ENCODE results near the gene PGBD5.
A peak's percentile ranks its signal among the peaks of the same experiment; 100 is the strongest.

Gene PGBD5

DNA sequence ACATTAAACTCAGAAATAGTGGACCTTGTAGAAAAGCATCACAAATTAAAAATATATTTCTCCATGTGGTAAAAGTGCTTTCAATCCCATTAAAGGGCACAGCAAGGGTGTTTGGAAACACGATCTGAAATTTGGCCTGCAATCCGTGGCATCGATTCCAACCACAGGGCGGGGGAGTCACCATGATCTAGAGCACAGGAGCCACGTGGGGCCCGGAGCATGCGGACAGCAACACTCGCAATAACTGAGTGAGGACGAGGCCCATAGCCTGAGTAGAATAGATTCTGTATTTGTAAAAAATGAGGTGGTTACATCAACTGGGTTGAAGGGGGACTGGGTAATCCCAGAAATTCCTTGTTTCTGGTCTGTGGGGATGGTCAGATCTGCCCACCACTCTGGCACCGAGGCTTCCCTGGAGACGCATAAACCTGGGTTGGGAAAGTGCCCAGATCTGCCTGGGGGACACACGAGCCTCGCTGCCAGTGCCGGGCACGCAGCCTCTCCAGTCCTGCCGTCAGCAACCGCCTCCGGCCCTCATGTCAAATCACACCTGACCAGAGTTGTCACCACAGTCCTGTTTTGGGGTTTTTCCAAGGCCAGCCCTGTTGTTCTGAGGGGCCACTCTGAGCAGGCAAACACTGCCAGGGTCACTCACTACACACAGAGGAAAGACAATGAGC lies 104.3 kb downstream of the PGBD5 start:
- Histone ChIP-seq H2BK15ac (ENCODE audit: low read length) (no peak overlapping the region), H3K18ac (ENCODE audit: low read length) (no peak overlapping the region), H3K4me2 (ENCODE audit: insufficient read depth, low read length, poor library complexity, severe bottlenecking) (no peak overlapping the region), H4K8ac (ENCODE audit: low read depth, low read length) (no peak overlapping the region), H3K4ac (ENCODE audit: low read length) (no peak overlapping the region), H3K4me3 (ENCODE audit: low read length in 2 of 2) (no peak overlapping the region), H3K14ac (ENCODE audit: low read length) (no peak overlapping the region), H3K4me1 (ENCODE audit: control insufficient read depth in 2 of 2, insufficient read depth in 1 of 2, low read depth in 1 of 2, low read length in 2 of 2) (no peaks in the 10 kb centered on the region), H3K36me3 (replicated peaks in 1 of 2; ENCODE audit: control insufficient read depth in 2 of 2, insufficient read depth in 2 of 2, low read length in 2 of 2) (peaks cover 5 to 61% of the 10 kb centered on the region in 2 donors), H2AK5ac (ENCODE audit: low read depth, low read length) (no peak overlapping the region), H2BK12ac (ENCODE audit: low read length) (no peak overlapping the region), H2BK5ac (ENCODE audit: low read length) (no peak overlapping the region), H3K23ac (ENCODE audit: low read depth, low read length, poor library complexity) (no peak overlapping the region), H3K27me3 (ENCODE audit: control insufficient read depth in 3 of 3, insufficient read depth in 3 of 3, low read depth in 1 of 3, low read length in 3 of 3) (no peaks in the 10 kb centered on the region), H2BK120ac (ENCODE audit: low read depth, low read length) (no peak overlapping the region), H2AFZ (ENCODE audit: low read length) (no peak overlapping the region), H3K79me1 (ENCODE audit: low read depth, low read length) (no peaks in the 10 kb centered on the region), H3K9ac (ENCODE audit: low read depth, low read length, poor library complexity) (no peak overlapping the region), H3K9me3 (replicated peaks in 1 of 2; ENCODE audit: control insufficient read depth in 2 of 2, insufficient read depth in 1 of 2, low read depth in 1 of 2, low read length in 2 of 2) (peaks cover 0 to 1% of the 10 kb centered on the region in 2 donors), H4K91ac (ENCODE audit: low read depth, low read length, poor library complexity) (no peak overlapping the region), H3K27ac (replicated peaks; ENCODE audit: low read length) (no peak overlapping the region)
- WGBS, 2 donors (ENCODE audit: extremely low coverage in 2 of 2, insufficient read length in 2 of 2, insufficient replicate concordance in 1 of 2) = no CpG with 5 or more reads among the region's 18 CpGs
- no peak for DNase-seq (ENCODE audit: low spot score)

DNA sequence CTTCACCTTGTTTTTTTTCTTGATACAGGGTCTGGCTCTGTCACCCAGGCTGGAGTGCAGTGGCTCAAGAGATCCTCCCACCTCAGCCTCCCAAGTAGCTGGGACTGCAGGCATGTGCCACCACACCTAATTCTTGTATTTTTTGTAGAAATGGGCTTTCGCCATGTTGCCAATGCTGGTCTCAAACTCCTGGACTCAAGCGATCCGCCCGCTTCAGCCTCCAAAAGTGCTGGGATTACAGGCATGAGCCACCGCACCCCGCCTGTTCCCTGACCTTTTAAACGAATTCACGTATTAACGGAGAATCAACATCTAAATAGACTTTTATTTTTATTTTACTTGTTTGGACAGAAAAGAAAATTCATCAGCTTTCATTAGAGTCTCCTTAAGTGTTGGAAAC lies 104.8 kb downstream of the PGBD5 start:
- no CpG with 5 or more reads among the region's 9 CpGs for WGBS, 2 donors (ENCODE audit: extremely low coverage in 2 of 2, insufficient read length in 2 of 2, insufficient replicate concordance in 1 of 2)
- no peak overlapping the region for H3K4me2 ChIP-seq (ENCODE audit: insufficient read depth, low read length, poor library complexity, severe bottlenecking)
- no peak overlapping the region for H2AK5ac ChIP-seq (ENCODE audit: low read depth, low read length)
- no peak overlapping the region for H3K23ac ChIP-seq (ENCODE audit: low read depth, low read length, poor library complexity)
- H3K18ac ChIP-seq (ENCODE audit: low read length) = no peak overlapping the region
- H3K27me3 ChIP-seq (ENCODE audit: control insufficient read depth in 3 of 3, insufficient read depth in 3 of 3, low read depth in 1 of 3, low read length in 3 of 3) = no peaks in the 10 kb centered on the region
- H2BK12ac ChIP-seq (ENCODE audit: low read length) = no peak overlapping the region
- H2BK5ac ChIP-seq (ENCODE audit: low read length) = no peak overlapping the region
- no peak overlapping the region for H4K91ac ChIP-seq (ENCODE audit: low read depth, low read length, poor library complexity)
- H3K27ac ChIP-seq (replicated peaks; ENCODE audit: low read length) = no peak overlapping the region
- H3K4me3 ChIP-seq (ENCODE audit: low read length in 2 of 2) = no peak overlapping the region
- H3K79me1 ChIP-seq (ENCODE audit: low read depth, low read length) = no peaks in the 10 kb centered on the region
- no peak overlapping the region for H2BK15ac ChIP-seq (ENCODE audit: low read length)
- no peak overlapping the region for H3K4ac ChIP-seq (ENCODE audit: low read length)
- peaks cover 5 to 59% of the 10 kb centered on the region in 2 donors for H3K36me3 ChIP-seq (replicated peaks in 1 of 2; ENCODE audit: control insufficient read depth in 2 of 2, insufficient read depth in 2 of 2, low read length in 2 of 2)
- H3K9me3 ChIP-seq (replicated peaks in 1 of 2; ENCODE audit: control insufficient read depth in 2 of 2, insufficient read depth in 1 of 2, low read depth in 1 of 2, low read length in 2 of 2) = peaks cover 0 to 1% of the 10 kb centered on the region in 2 donors
- H3K14ac ChIP-seq (ENCODE audit: low read length) = no peak overlapping the region
- DNase-seq (ENCODE audit: low spot score) = no peak
- no peaks in the 10 kb centered on the region for H3K4me1 ChIP-seq (ENCODE audit: control insufficient read depth in 2 of 2, insufficient read depth in 1 of 2, low read depth in 1 of 2, low read length in 2 of 2)
- peak overlapping the region; percentile 45 for H3K9ac ChIP-seq (ENCODE audit: low read depth, low read length, poor library complexity)
- no peak overlapping the region for H4K8ac ChIP-seq (ENCODE audit: low read depth, low read length)
- H2AFZ ChIP-seq (ENCODE audit: low read length) = no peak overlapping the region
- H2BK120ac ChIP-seq (ENCODE audit: low read depth, low read length) = no peak overlapping the region

DNA sequence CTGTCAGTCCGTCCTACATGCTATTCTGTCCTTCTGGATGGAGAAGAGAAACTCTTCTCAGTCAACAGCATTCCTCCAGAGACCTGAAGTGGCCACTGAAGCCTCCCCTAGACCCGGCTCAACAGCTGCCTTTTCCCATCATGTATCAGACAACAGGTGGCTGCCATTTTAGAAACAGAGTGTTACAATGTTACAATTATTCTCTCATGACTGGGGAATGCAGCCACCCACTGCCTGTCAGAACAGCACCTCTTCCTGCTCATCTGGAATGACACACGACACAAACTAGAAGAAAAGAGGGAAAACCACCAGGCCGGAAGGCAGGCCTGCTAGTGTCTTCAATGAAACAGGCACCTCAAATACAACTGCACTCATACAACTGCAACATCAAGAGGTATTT lies 105.3 kb downstream of the PGBD5 start:
- Histone ChIP-seq H3K36me3 (replicated peaks in 1 of 2; ENCODE audit: control insufficient read depth in 2 of 2, insufficient read depth in 2 of 2, low read length in 2 of 2) (peaks cover 5 to 58% of the 10 kb centered on the region in 2 donors), H2BK15ac (ENCODE audit: low read length) (no peak overlapping the region), H3K4me3 (ENCODE audit: low read length in 2 of 2) (no peak overlapping the region), H3K79me1 (ENCODE audit: low read depth, low read length) (no peaks in the 10 kb centered on the region), H3K4me2 (ENCODE audit: insufficient read depth, low read length, poor library complexity, severe bottlenecking) (no peak overlapping the region), H3K9me3 (replicated peaks in 1 of 2; ENCODE audit: control insufficient read depth in 2 of 2, insufficient read depth in 1 of 2, low read depth in 1 of 2, low read length in 2 of 2) (peaks cover 0 to 1% of the 10 kb centered on the region in 2 donors), H2BK12ac (ENCODE audit: low read length) (no peak overlapping the region), H2AFZ (ENCODE audit: low read length) (no peak overlapping the region), H3K4ac (ENCODE audit: low read length) (no peak overlapping the region), H3K23ac (ENCODE audit: low read depth, low read length, poor library complexity) (no peak overlapping the region), H4K91ac (ENCODE audit: low read depth, low read length, poor library complexity) (no peak overlapping the region), H2AK5ac (ENCODE audit: low read depth, low read length) (no peak overlapping the region), H3K27ac (replicated peaks; ENCODE audit: low read length) (no peak overlapping the region), H3K14ac (ENCODE audit: low read length) (no peak overlapping the region), H2BK120ac (ENCODE audit: low read depth, low read length) (no peak overlapping the region), H3K27me3 (ENCODE audit: control insufficient read depth in 3 of 3, insufficient read depth in 3 of 3, low read depth in 1 of 3, low read length in 3 of 3) (no peaks in the 10 kb centered on the region), H3K9ac (ENCODE audit: low read depth, low read length, poor library complexity) (no peak overlapping the region), H3K4me1 (ENCODE audit: control insufficient read depth in 2 of 2, insufficient read depth in 1 of 2, low read depth in 1 of 2, low read length in 2 of 2) (no peaks in the 10 kb centered on the region), H3K18ac (ENCODE audit: low read length) (no peak overlapping the region), H2BK5ac (ENCODE audit: low read length) (no peak overlapping the region), H4K8ac (ENCODE audit: low read depth, low read length) (no peak overlapping the region)
- no CpG with 5 or more reads among the region's 4 CpGs for WGBS, 2 donors (ENCODE audit: extremely low coverage in 2 of 2, insufficient read length in 2 of 2, insufficient replicate concordance in 1 of 2)
- no peak for DNase-seq (ENCODE audit: low spot score)

DNA sequence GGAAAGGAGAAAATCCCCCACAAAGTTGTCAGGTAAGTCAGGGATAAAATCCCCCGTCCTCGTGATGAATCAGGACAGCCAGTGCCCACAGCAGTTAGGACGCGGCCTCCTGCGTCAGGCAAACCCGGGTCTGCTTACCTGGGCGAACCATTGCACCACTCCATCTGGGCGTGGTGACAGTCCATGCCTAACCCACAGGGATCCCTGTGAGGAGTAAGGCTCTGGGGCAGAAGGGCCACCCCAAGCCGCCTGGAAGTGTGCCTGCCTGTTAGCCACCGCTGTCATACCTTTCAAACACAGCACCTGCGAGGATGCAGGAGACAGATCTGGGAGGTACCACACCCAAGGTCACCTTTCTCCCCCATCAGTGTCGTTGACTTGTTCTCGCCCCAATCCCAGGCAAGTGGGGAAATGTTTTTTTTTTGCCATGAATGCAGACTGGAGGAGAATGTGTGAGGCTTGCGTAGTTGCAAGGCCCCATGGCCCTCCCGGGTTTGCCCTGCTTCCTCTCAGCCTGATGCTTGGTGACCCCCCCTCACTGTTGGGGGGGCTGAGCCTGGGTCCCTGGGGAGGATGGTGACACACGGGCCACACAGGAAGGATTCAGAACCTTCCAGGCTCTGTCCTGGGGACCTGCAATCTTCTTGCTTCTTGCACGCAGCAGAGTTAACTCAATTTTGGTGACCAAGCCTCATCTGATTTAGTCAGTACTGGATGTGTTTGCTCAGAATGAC lies 107.0 kb downstream of the PGBD5 start:
- no peak for DNase-seq (ENCODE audit: low spot score)
- Histone ChIP-seq H3K18ac (ENCODE audit: low read length) (no peak overlapping the region), H3K79me1 (ENCODE audit: low read depth, low read length) (no peaks in the 10 kb centered on the region), H3K36me3 (replicated peaks in 1 of 2; ENCODE audit: control insufficient read depth in 2 of 2, insufficient read depth in 2 of 2, low read length in 2 of 2) (peaks cover 5 to 42% of the 10 kb centered on the region in 2 donors), H3K4me2 (ENCODE audit: insufficient read depth, low read length, poor library complexity, severe bottlenecking) (no peak overlapping the region), H3K23ac (ENCODE audit: low read depth, low read length, poor library complexity) (no peak overlapping the region), H2BK12ac (ENCODE audit: low read length) (no peak overlapping the region), H4K8ac (ENCODE audit: low read depth, low read length) (no peak overlapping the region), H3K9ac (ENCODE audit: low read depth, low read length, poor library complexity) (no peak overlapping the region), H3K27ac (replicated peaks; ENCODE audit: low read length) (no peak overlapping the region), H2BK120ac (ENCODE audit: low read depth, low read length) (no peak overlapping the region), H2BK5ac (ENCODE audit: low read length) (no peak overlapping the region), H3K4ac (ENCODE audit: low read length) (no peak overlapping the region), H2AFZ (ENCODE audit: low read length) (no peak overlapping the region), H3K9me3 (replicated peaks in 1 of 2; ENCODE audit: control insufficient read depth in 2 of 2, insufficient read depth in 1 of 2, low read depth in 1 of 2, low read length in 2 of 2) (peaks cover 0 to 1% of the 10 kb centered on the region in 2 donors), H3K27me3 (ENCODE audit: control insufficient read depth in 3 of 3, insufficient read depth in 3 of 3, low read depth in 1 of 3, low read length in 3 of 3) (no peaks in the 10 kb centered on the region), H3K4me3 (ENCODE audit: low read length in 2 of 2) (peak overlapping the region in 1 of 2 donors; percentile 54), H2AK5ac (ENCODE audit: low read depth, low read length) (no peak overlapping the region), H2BK15ac (ENCODE audit: low read length) (peak overlapping the region; percentile 49), H3K14ac (ENCODE audit: low read length) (peak overlapping the region; percentile 42), H3K4me1 (ENCODE audit: control insufficient read depth in 2 of 2, insufficient read depth in 1 of 2, low read depth in 1 of 2, low read length in 2 of 2) (no peaks in the 10 kb centered on the region), H4K91ac (ENCODE audit: low read depth, low read length, poor library complexity) (no peak overlapping the region)
- no CpG with 5 or more reads among the region's 17 CpGs for WGBS, 2 donors (ENCODE audit: extremely low coverage in 2 of 2, insufficient read length in 2 of 2, insufficient replicate concordance in 1 of 2)
